ENCODE measurements around the gene ZNF518B.

Gene ZNF518B, protein sequence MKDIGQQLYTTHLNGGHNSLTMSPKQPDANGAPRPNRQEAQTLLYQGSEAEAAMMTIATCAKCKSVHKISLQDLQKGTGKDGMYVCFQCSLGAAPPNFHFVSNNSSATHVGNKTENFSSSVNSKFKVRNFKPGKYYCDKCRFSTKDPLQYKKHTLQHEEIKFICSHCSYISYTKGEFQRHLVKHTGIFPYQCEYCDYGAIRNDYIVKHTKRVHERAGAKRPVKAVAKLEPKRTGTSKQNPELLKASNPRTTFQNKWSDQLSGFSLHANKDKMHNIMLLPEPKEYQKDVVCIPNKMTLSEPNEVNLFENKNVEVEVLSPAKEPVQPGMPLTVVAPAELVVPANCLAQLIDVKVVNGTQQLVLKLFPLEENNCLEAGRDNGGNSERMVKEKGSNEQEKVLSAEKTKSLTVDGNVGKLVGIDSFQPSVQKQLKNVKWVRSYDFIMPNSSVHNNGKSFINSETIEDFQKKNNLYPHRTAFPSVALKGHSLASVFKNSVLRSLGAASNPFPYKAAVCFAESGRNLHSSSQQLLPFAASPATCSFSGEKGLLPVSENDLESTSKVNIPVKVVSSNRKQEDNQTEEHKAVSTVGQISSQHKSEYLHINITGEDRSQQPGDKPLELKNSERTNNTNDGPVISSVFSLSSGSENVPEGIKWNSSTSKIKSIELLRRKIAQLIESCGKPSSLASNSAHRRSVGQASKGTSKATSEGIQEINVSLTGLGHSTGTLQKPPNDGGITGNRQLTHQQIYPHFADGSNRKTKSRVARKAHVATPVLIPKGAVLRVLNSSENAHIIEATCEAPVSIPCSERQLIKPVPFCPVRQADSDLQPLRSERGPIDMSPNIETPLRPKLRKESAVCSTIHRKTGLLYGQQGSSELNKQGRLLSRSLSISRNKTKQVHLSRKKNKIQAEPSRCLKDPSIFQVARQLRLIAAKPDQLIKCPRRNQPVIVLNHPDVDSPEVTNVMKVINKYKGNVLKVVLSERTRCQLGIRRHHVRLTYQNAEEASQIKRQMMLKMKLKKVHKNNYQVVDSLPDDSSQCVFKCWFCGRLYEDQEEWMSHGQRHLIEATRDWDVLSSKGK

GRCh38 chr4:10457255-10457801 is at the start of gene ZNF518B:
Gene ZNF518B, minus strand, starts transcription at chr4:10457426. Its CDS starts 11,098 bp downstream, at chr4:10446328.
- DNase-seq, result peak; percentile 72

GRCh38 chr4:10506077-10506476 is 48.9 kb upstream of the ZNF518B start:
- no peak for DNase-seq

DNA sequence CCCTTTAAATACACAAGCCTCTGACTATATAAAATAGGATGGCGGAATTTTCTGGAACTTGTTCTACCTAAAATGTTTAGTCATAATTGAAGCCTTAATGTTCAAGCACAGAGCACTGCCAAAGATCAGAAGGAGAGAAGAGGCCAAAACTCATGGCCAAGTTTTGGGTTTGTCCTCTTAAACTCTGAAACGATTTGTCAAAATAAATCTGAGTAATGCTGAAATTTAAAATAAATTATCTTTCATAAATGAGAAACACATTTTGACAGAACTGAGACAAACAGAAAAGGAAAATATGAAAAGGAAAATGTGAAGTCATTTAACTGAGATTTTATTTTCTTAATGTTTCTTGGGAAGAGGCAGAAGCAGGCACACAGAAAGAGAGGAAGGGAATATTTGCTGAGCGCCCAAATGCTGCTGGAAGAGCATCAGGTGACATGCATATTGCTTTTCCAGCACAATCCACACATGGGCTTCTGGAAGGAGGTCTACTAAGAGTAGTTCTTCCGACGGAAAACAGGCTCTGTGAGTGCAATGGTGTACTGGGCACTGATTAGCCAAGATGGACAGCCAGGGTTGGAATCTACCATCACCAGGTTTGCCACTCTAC is 47.4 kb upstream of the ZNF518B start:
- no peak for DNase-seq

GRCh38 chr4:10502717-10503116 is 45.5 kb upstream of the ZNF518B start:
- DNase-seq, result no peak

DNA sequence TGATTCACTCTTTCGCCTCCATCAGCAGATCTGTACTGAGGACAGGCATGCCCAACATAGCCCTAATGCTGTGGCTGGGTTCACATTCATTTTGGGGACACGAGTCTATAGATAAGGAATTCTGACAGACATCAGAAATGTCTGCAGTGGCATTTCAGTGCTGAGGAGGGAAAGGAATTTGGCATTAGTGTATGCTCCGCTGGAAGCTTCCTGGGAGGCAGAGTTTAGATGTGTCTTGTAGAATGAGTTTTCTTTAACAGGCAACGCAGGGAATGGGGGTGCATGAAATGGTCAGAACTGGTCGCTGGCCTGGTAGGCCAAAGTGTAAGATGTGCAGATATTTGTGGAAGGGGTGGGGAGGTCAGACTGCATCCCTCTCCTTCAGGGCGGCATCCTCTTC is 43.5 kb upstream of the ZNF518B start:
- no peak for DNase-seq

DNA sequence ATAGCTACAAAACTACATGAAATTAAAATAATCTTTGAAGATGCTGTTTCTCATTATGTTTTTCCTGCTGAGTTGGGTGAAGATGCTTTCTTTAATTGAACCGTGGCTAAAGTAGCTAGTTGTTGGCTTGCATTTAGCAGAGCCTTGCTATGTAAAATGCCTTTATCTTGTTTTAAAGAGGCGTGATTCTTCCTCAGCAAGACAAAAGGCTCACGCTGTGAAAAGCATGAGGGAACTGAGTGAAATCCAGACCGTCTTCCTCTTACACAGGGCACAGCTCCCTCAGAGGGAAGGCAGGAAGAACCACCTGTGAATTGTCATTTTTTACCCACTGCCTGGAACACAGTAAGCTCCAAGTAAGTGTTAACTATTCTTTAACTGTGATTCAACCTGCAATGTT is 39.0 kb upstream of the ZNF518B start:
- no peak for DNase-seq

DNA sequence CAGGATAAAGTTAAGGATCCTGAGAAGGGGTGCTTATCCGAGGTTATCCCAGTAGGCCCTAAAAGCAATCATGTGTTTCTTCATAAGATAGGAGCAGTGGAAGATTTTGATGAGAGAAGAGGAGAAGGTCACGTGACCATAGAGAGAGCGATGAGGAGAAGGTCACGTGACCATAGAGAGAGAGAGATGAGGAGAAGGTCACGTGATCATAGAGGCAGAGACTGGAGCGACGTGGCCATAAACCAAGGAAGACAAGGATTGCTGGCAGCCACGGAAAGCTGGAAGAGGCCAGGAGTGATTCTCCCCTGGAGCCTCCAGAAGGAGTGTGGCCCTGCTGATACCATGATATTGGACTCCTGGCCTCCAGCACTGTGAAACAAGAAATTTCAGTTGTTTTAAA is 38.4 kb upstream of the ZNF518B start:
- DNase-seq, result no peak

GRCh38 chr4:10492464-10492863 is 35.2 kb upstream of the ZNF518B start:
- no peak for DNase-seq

DNA sequence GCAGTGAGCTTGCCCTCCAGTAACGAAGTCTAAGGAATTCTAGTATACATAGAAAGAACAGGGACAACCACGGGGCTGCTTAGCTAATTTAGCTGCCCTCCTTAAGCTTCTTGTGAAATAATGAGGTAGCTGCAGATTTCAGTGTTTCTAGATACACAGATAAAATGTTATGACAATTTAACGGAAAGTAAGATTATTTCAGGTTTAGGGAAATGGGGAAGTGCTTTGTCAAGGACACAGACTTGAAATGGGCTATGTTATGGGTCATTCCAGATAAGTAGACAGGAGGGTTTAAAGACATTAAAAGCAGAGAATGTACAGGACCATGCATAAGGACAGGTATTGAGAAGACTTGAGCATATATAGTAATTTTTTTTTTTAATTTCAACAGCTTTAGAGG is 34.2 kb upstream of the ZNF518B start:
- no peak for DNase-seq

DNA sequence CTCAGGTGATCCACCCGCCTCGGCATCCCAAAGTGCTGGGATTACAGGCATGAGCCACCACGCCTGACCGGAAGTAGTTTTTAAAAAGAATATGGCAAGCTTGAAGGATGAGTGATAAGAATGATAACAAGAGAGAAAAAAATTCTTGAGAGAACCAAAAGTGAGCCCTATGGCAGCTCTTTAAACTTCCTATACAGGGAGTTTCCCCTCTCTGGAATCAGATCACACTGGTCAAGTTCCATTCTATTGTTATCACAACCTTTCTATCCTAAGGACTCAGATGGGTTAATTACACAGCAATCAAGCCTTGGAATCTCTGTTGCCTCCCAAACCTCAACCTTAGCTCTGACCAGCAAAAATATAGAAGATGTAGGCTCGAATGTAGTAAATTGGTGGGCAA is 33.8 kb upstream of the ZNF518B start:
- no peak for DNase-seq

DNA sequence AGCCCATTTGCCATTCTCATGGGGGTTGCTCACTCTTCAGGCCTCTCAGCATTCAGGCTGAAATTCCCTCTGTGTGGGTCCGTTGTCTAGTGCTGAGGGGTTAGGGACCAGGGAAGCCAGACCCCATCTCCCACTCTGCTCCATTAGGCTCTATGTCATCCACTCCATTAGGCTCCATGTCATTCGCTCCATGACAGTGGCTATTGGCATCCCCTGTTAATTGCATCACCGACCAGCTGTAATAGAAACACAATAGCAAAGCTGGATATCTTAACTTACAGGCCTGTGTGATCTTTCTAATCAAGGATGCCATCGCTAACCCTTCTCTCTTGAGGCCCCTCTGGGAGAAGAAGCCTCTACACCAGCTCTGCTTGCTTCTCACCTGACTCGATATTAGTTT is 25.7 kb upstream of the ZNF518B start:
- DNase-seq, result no peak

DNA sequence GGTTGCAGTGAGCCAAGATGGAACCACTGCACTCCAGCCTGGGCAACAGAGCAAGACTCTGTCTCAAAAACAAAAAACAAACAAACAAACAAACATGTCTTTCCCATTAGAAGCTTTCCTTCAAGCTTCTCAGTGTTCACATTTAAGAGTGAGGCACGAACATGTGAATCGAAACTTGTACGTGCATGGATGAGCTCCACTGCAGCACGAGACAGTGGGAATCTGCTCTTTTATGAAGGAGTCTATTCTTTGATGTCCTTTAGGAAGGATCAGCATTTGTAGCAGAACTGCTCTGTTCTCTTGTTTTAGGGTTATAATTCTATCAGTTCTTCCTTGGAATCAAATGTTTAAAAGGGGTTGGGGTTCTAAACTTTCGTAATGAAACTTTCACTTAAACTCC is 23.4 kb upstream of the ZNF518B start:
- no peak for DNase-seq

- DNase-seq, result no peak
These were observed 21.4 kb upstream of the ZNF518B start for GRCh38 chr4:10478621-10479020.

DNA sequence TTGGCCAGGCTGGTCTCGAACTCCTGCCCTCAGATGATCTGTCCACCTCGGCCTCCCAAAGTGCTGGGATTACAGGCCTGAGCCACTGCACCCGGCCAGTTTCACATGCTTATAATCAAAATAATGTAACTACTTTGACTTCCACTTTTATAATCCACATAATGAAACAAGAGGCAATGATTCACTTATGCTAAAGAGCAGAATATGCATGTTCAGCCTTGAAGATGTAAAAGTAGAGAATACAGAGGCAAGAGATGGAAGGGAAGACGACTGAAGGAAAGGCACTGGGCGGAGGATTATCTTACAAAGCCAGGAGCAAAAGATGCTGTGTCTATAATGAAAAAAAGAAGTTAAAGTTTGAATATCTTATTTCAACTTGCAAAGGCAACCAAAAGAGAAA is 13.3 kb upstream of the ZNF518B start:
- no peak for DNase-seq

DNA sequence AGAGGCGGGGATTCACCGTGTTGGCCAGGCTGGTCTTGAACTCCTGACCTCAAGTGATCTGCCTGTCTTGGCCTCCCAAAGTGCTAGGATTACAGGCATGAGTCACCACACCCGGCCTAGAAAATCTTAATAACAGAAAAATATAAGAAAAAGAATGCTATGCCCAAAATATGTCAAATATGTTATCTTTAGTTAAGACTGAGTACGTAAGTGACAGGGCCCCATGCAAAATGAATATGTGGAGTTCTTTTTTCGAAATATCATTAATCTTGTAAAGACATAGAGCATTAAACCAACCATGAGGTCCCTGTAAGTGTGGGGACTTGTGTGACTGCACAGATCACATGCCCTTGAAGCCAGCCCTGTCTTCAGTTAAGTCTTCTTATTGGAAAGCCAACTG is 8.9 kb upstream of the ZNF518B start:
- no peak for DNase-seq

DNA sequence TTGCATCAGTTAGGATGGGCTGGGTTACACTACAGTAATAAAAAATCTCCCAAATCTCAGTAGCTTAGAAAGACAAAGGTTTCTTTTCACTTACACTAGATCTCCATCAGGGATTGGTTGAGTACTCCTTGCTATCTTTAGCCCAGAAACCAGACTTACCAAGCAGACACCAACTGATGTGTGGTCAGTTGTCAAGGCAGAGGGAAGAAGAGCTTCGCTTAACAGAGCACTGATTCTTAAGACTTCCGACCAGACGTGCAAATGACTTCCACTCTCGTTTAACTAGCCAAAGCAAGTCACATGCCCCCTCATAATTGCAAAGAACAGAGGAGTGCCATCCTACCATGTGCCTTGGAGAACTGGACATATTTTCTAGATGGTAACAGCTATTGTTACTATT is 5.7 kb upstream of the ZNF518B start:
- DNase-seq, result no peak

DNA sequence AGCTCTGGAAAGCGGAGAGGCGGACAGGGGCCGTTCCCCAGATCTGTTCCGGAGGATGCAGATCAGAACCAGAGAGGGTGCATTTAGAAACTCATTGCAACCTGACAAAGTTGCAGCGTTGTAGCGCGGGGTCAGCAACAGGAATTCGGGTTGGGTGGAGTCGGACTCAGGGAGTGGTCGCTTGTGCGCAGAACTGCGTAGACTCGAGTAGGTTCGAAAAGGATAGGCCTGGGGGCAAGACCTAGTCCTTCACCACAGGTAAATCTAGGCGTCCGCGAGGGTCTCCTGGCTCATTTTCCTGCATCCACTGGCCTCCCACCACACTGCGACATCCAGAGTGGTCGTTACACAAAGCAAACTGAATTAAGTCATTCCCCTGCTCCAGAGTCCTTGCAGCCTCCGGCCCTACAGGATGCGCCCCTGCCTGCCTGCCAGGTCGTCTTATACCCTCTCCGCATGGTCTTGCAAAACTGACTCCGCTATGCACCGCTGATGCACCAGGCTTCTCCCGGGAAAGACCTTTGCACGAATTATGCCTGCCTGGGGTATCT is 4.7 kb upstream of the ZNF518B start:
- DNase-seq, result no peak

DNA sequence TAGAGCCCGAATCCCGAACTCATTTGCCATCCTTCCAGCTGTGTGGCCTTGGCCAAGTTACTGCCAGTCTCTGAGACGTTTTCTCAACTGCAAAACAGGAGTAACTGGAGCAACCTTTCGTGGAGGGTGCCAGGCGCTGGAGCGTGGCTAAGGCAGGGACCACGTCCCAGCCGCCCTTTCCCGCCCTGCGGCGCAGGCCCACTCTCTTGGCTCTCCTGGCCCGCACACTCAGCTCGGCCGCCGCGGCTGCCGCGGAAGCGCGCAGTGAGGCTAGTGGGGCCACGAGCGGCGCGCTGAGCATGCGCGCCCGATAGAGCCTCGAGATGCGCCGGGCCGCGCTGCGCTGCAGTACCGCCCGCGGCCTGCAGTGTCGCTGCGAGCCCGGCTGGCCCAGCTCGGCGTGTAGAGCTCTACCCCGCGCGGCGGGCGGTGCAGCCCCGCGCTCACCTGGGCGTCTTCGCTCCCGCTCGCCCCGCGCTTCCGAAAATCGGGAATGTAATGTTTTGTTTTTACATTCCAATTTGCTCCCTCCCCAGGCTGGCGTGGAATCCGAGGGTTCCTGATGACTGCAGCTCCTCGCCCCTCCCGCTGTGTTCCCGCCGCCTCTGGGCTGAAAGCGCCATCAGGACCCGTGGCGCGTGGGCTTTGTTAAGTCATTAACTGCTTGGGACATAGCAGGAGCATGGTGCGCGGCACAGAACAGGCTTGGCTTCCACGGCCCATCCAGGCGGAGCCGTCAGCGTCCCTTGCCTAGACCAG is 4.0 kb upstream of the ZNF518B start:
- DNase-seq, result peak; percentile 67

- DNase-seq, result no peak
These were observed 3.3 kb upstream of the ZNF518B start for GRCh38 chr4:10460313-10461047.

DNA sequence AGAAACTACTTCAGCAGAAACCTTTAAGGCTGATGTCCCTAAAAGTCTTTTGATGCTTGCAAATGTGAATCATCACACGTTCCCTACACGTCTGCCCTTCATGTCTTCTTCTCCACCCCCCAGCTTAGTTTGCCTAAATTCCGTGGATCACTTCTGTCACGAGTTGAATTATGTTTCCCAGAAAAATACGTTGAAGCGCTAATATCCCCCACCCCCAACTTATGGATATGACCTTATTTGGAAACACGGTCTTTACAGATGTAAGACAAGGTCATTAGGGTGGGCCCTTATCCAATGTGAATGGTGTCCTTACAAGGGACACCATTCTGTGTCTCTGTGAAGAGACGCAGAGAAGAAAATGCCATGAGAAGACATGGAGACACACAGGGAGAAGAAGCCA is 2.1 kb upstream of the ZNF518B start:
- DNase-seq, result no peak

DNA sequence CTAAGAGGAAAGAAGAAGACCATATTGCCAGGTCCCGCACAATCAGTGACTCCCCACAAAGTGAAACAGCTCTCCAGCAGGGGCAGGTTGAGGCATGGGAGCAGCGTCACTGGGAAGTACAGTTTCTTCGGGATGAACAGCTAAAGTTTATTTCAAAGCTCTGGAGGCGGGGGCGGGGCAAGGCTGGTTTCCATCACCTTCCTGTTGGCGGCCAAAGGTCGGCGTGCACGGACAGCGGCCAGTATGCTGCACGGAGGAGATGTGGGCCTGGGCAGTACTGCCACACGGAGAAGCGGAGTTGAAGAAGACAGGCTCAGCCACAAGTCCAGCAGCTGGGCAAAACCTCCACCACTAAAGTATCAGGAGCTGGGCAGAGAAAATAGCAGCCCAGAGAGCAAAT is 951 bp upstream of the ZNF518B start:
- DNase-seq, result no peak

Data from activated effector memory CD4-positive, alpha-beta T cell treated with Interleukin-2 at 50 U/mL for 16 hours (primary cell).